HepG2 (cell line): ENCODE results near the gene ASXL1. TPM values are rescaled to one million over a fixed set of nuclear protein-coding genes. Genes with fewer than 3 reads are reported as not detected.
A peak's percentile ranks its signal among the peaks of the same experiment; 100 is the strongest.

Experiments used
- CHCHD3 ChIP-seq: sonication (generic); formaldehyde crosslinking; IDR thresholded peaks from 2 replicates; pipeline ENCODE4 v1.8.0; 2022; ENCODE audit warnings: mild to moderate bottlenecking, missing genetic modification reagents, moderate library complexity
- GABPB1 ChIP-seq: IDR thresholded peaks from 2 replicates; pipeline ENCODE4 v1.6.1; 2016; ENCODE audit warnings: mild to moderate bottlenecking, missing genetic modification reagents, moderate library complexity, missing compliant biosample characterization
- HMG20B ChIP-seq: conservative IDR thresholded peaks from 2 replicates; pipeline ENCODE4 v1.6.1; 2016; ENCODE audit warnings: missing genetic modification reagents, missing compliant biosample characterization
- KDM1A ChIP-seq: IDR thresholded peaks from 2 replicates; pipeline ENCODE4 v1.6.1; 2016; ENCODE audit warnings: missing compliant biosample characterization
- MTF1 ChIP-seq: sonication (generic); formaldehyde crosslinking; IDR thresholded peaks from 2 replicates; pipeline ENCODE4 v1.5.0; 2020; ENCODE audit warnings: missing genetic modification reagents
- NFE2L1 ChIP-seq: sonication (generic); formaldehyde crosslinking; IDR thresholded peaks from 2 replicates; pipeline ENCODE4 v1.4.0; 2020; ENCODE audit warnings: missing genetic modification reagents, mild to moderate bottlenecking, borderline replicate concordance
- NFRKB ChIP-seq: fragments of 450-650 bp; IDR thresholded peaks from 2 replicates; pipeline ENCODE4 v1.6.1; 2017
- NR3C1 ChIP-seq: sonication (generic); formaldehyde crosslinking; IDR thresholded peaks from 2 replicates; pipeline ENCODE4 v1.4.0; 2020; ENCODE audit warnings: missing genetic modification reagents
- SALL1 ChIP-seq: sonication (generic); formaldehyde crosslinking; IDR thresholded peaks from 2 replicates; pipeline ENCODE4 v1.8.0; 2022; ENCODE audit warnings: mild to moderate bottlenecking, missing genetic modification reagents
- SMARCC2 ChIP-seq: fragments of 450-650 bp; IDR thresholded peaks from 2 replicates; pipeline ENCODE4 v1.6.1; 2017; ENCODE audit warnings: antibody characterized with exemption, mild to moderate bottlenecking
- STAT5B ChIP-seq: sonication (generic); formaldehyde crosslinking; IDR thresholded peaks from 2 replicates; pipeline ENCODE4 v1.4.0; 2020; ENCODE audit warnings: missing genetic modification reagents
- TARDBP ChIP-seq: sonication (generic); formaldehyde crosslinking; IDR thresholded peaks from 2 replicates; pipeline ENCODE4 v1.8.0; 2022; ENCODE audit warnings: mild to moderate bottlenecking, missing genetic modification reagents
- ZFP1 ChIP-seq: IDR thresholded peaks from 2 replicates; pipeline ENCODE4 v1.6.1; 2016
- ZFP91 ChIP-seq: sonication (generic); formaldehyde crosslinking; IDR thresholded peaks from 2 replicates; pipeline ENCODE4 v1.9.0; 2022; ENCODE audit warnings: missing genetic modification reagents, mild to moderate bottlenecking, borderline replicate concordance
- ZNF230 ChIP-seq: sonication (generic); formaldehyde crosslinking; IDR thresholded peaks from 2 replicates; pipeline ENCODE4 v1.4.0; 2020; ENCODE audit warnings: mild to moderate bottlenecking, missing genetic modification reagents
- ZNF275 ChIP-seq: sonication (generic); formaldehyde crosslinking; IDR thresholded peaks from 2 replicates; pipeline ENCODE4 v1.8.0; 2022; ENCODE audit warnings: missing genetic modification reagents, mild to moderate bottlenecking, inconsistent platforms, borderline replicate concordance
- ZNF276 ChIP-seq: sonication (generic); formaldehyde crosslinking; IDR thresholded peaks from 2 replicates; pipeline ENCODE4 v1.4.0; 2020; ENCODE audit warnings: mild to moderate bottlenecking, low read depth, missing genetic modification reagents
- ZNF547 ChIP-seq: sonication (generic); formaldehyde crosslinking; IDR thresholded peaks from 2 replicates; pipeline ENCODE4 v1.5.1; 2020; ENCODE audit warnings: mild to moderate bottlenecking, missing genetic modification reagents
- ZNF549 ChIP-seq: sonication (generic); formaldehyde crosslinking; IDR thresholded peaks from 2 replicates; pipeline ENCODE4 v1.5.0; 2020; ENCODE audit warnings: missing genetic modification reagents
- ZNF567 ChIP-seq: sonication (generic); formaldehyde crosslinking; IDR thresholded peaks from 2 replicates; pipeline ENCODE4 v1.8.1; 2023; ENCODE audit warnings: mild to moderate bottlenecking, missing genetic modification reagents, borderline replicate concordance
- ZNF678 ChIP-seq: sonication (generic); formaldehyde crosslinking; IDR thresholded peaks from 2 replicates; pipeline ENCODE4 v1.4.0; 2020; ENCODE audit warnings: mild to moderate bottlenecking, missing genetic modification reagents
- ZNF703 ChIP-seq: sonication (generic); formaldehyde crosslinking; IDR thresholded peaks from 2 replicates; pipeline ENCODE4 v1.5.1; 2020; ENCODE audit warnings: missing genetic modification reagents, mild to moderate bottlenecking, moderate library complexity, borderline replicate concordance
- polyA plus RNA-seq, 8 experiments: library from polyadenylated mRNA; depleted of rRNA in 3 of 8; stranded (reverse) in 7 of 8; unstranded in 1 of 8; fragments of >200 nt; fragmentation: Illumina TruSeq in 4 of 8; extraction: Trizol in 4 of 8; gene quantifications; 2 replicates each; pipeline versions ENCODE4 v1.2.1 to v1.2.3, GENCODE V29; 2011 to 2016; ENCODE audit warnings: low read depth in 4 of 8, missing spikeins in 1 of 8, mixed read lengths in 1 of 8; ENCODE audit not compliant: insufficient read depth in 1 of 8
- total RNA-seq, 5 experiments: library from RNA; depleted of rRNA; stranded (reverse); fragments of >200 nt; fragmentation: Illumina TruSeq; extraction: Trizol; gene quantifications; 2 replicates each; pipeline ENCODE4 v1.2.3, GENCODE V29; 2016; ENCODE audit warnings: low read depth in 1 of 5

The ASXL1 gene
- total and polyA plus RNA-seq, 2 of the 13 experiments (the other 11 are each of a cell fraction or from before 2014, with no cell fraction given): 62.1 to 74.8 TPM

- TF ChIP-seq ZNF275 (no peak), GABPB1 (CRISPR knock-in tag) (no peak), ZNF567 (CRISPR knock-in tag) (0 out of 2 replicates have a peak, but pooled peaks have one; percentile 17), ZNF276 (CRISPR knock-in tag) (0 out of 2 replicates have a peak, but pooled peaks have one; percentile 17), ZNF703 (CRISPR knock-in tag) (no peak), STAT5B (CRISPR knock-in tag) (no peak), ZFP91 (peak; percentile 38; the same call in 1 of the 2 replicates), HMG20B (no peak), SMARCC2 (no peak), ZFP1 (CRISPR knock-in tag) (no peak), TARDBP (CRISPR knock-in tag) (no peak), CHCHD3 (peak; percentile 43; the same call in 1 of the 2 replicates), ZNF678 (CRISPR knock-in tag) (0 out of 2 replicates have a peak, but pooled peaks have one; percentile 22), NFE2L1 (no peak), NFRKB (no peak), ZNF230 (CRISPR knock-in tag) (0 out of 2 replicates have a peak, but pooled peaks have one; percentile 79), ZNF547 (CRISPR knock-in tag) (peak; percentile 55; the same call in 1 of the 2 replicates), KDM1A (no peak), NR3C1 (CRISPR knock-in tag) (no peak), ZNF549 (CRISPR knock-in tag) (no peak), SALL1 (CRISPR knock-in tag) (no peak), MTF1 (CRISPR knock-in tag) (no peak)
Observed at GRCh38 chr20:32472581-32473207, 114.6 kb downstream of the ASXL1 start (continued).
